ENCODE measurements around the gene TTC17. TPM values are rescaled to one million over a fixed set of nuclear protein-coding genes. Genes with fewer than 3 reads are reported as not detected.

The TTC17 gene
- polyA plus RNA-seq, 3 donors, result 34.7 to 82.5 (median 40.8) TPM

GRCh38 chr11:43517518-43517917 is 158.8 kb downstream of the TTC17 start:
- Histone ChIP-seq H3K9ac (ENCODE audit: insufficient read depth, low read length, poor library complexity, severe bottlenecking) (no peak overlapping the region), H3K79me2 (ENCODE audit: insufficient read depth, low read length) (no peaks in the 10 kb centered on the region), H3K36me3 (replicated peaks in 1 of 2; ENCODE audit: control insufficient read depth in 1 of 2, insufficient read depth in 2 of 2, low read length in 2 of 2) (no peaks in the 10 kb centered on the region), H3K4me3 (replicated peaks in 1 of 3; ENCODE audit: low read depth in 2 of 3, low read length in 3 of 3) (no peak overlapping the region), H3K27ac (ENCODE audit: low read depth in 1 of 2, low read length in 2 of 2) (no peak overlapping the region), H2AFZ (ENCODE audit: insufficient read depth, low read depth, low read length, poor library complexity, severe bottlenecking) (no peak overlapping the region), H3K4me1 (ENCODE audit: control insufficient read depth in 1 of 2, insufficient read depth in 2 of 2, low read length in 2 of 2) (no peaks in the 10 kb centered on the region), H3K9me3 (replicated peaks in 1 of 2; ENCODE audit: control insufficient read depth in 1 of 2, insufficient read depth in 1 of 2, low read length in 2 of 2) (peaks cover 23 to 24% of the 10 kb centered on the region in 2 donors), H3K4me2 (replicated peaks; ENCODE audit: extremely low read depth, low read length, poor library complexity, severe bottlenecking) (no peak overlapping the region), H3K27me3 (ENCODE audit: control insufficient read depth in 2 of 2, insufficient read depth in 2 of 2, low read length in 2 of 2) (no peaks in the 10 kb centered on the region), H4K20me1 (ENCODE audit: insufficient read depth, low read length) (no peaks in the 10 kb centered on the region)
- WGBS (ENCODE audit: insufficient coverage), result 100% methylated on average over 1 of the region's 2 CpGs
- Mint-ChIP-seq H3K36me3 (no peaks in the 10 kb centered on the region), H3K4me1 (no peaks in the 10 kb centered on the region), H3K27me3 (ENCODE audit: low read depth in 3 of 3) (peaks cover 2 to 10% (median 8%) of the 10 kb centered on the region in 3 donors), H3K4me3 (no peak overlapping the region), H3K9me3 (peaks cover 12 to 30% (median 24%) of the 10 kb centered on the region in 7 donors), H3K27ac (no peak overlapping the region)
- TF ChIP-seq CTCF (IDR thresholded peaks at IDR 0.05), result no peak
- no peak for DNase-seq
- intact Hi-C loops (cut with micrococcal nuclease), result no loop called here

GRCh38 chr11:43518408-43519160 is 159.9 kb downstream of the TTC17 start:
- intact Hi-C loops (cut with micrococcal nuclease), result no loop called here
- DNase-seq, result no peak
- TF ChIP-seq CTCF (IDR thresholded peaks at IDR 0.05), result no peak
- Histone ChIP-seq H3K79me2 (ENCODE audit: insufficient read depth, low read length) (no peaks in the 10 kb centered on the region), H2AFZ (ENCODE audit: insufficient read depth, low read depth, low read length, poor library complexity, severe bottlenecking) (no peak overlapping the region), H3K4me3 (replicated peaks in 1 of 3; ENCODE audit: low read depth in 2 of 3, low read length in 3 of 3) (no peak overlapping the region), H3K9me3 (replicated peaks in 1 of 2; ENCODE audit: control insufficient read depth in 1 of 2, insufficient read depth in 1 of 2, low read length in 2 of 2) (peaks cover 23 to 29% of the 10 kb centered on the region in 2 donors), H3K4me1 (ENCODE audit: control insufficient read depth in 1 of 2, insufficient read depth in 2 of 2, low read length in 2 of 2) (no peaks in the 10 kb centered on the region), H3K27me3 (ENCODE audit: control insufficient read depth in 2 of 2, insufficient read depth in 2 of 2, low read length in 2 of 2) (no peaks in the 10 kb centered on the region), H3K27ac (ENCODE audit: low read depth in 1 of 2, low read length in 2 of 2) (no peak overlapping the region), H3K9ac (ENCODE audit: insufficient read depth, low read length, poor library complexity, severe bottlenecking) (no peak overlapping the region), H3K4me2 (replicated peaks; ENCODE audit: extremely low read depth, low read length, poor library complexity, severe bottlenecking) (no peak overlapping the region), H4K20me1 (ENCODE audit: insufficient read depth, low read length) (no peaks in the 10 kb centered on the region), H3K36me3 (replicated peaks in 1 of 2; ENCODE audit: control insufficient read depth in 1 of 2, insufficient read depth in 2 of 2, low read length in 2 of 2) (no peaks in the 10 kb centered on the region)
- no peak overlapping the region for H3K4me3 Mint-ChIP-seq
- peaks cover 12 to 30% (median 25%) of the 10 kb centered on the region in 7 donors for H3K9me3 Mint-ChIP-seq
- H3K27me3 Mint-ChIP-seq (ENCODE audit: low read depth in 3 of 3), result peaks cover 2 to 8% (median 8%) of the 10 kb centered on the region in 3 donors
- H3K36me3 Mint-ChIP-seq, result no peaks in the 10 kb centered on the region
- H3K27ac Mint-ChIP-seq, result no peak overlapping the region
- H3K4me1 Mint-ChIP-seq, result no peaks in the 10 kb centered on the region
- WGBS (ENCODE audit: insufficient coverage), result 85% methylated on average over 5 of the region's 9 CpGs

Data from CD14-positive monocyte (primary cell).